Stomach (tissue), 4 donors: ENCODE measurements around the gene C10orf105.

Experiments
- CTCF ChIP-seq, 7 experiments: fragments of 450-650 bp in 4 of 7; fragments of 200-600 bp in 3 of 7; sonication (generic) in 3 of 7; IDR thresholded peaks; one replicate each; pipeline ENCODE4 v1.5.1; 2016 to 2019; ENCODE audit warnings: antibody characterized with exemption in 7 of 7, control low read depth in 2 of 7, mild to moderate bottlenecking in 1 of 7
- EP300 ChIP-seq: sonication (generic); formaldehyde crosslinking; IDR thresholded peaks from one replicate; pipeline ENCODE4 v1.6.1; 2017; ENCODE audit warnings: antibody characterized with exemption
- POLR2AphosphoS5 ChIP-seq, 3 donors: sonication (generic); formaldehyde crosslinking; IDR thresholded peaks; one replicate each; pipeline ENCODE4 v1.6.1; 2016; ENCODE audit warnings: antibody characterized with exemption in 3 of 3

GRCh38 chr10:71767420-71768035 lies 48.0 kb upstream of the C10orf105 start:
- TF ChIP-seq CTCF (IDR thresholded peaks at IDR 0.05), result no peak
- peak in 1 of 3 donors; percentile 14 for TF ChIP-seq POLR2AphosphoS5 (IDR thresholded peaks at IDR 0.05)
- TF ChIP-seq EP300, result no peak
